Osteocyte (in vitro differentiated cells): ENCODE results near the gene CENPX. TPM values are rescaled to one million over a fixed set of nuclear protein-coding genes. Genes with fewer than 3 reads are reported as not detected.

Experiments used
- DNase-seq: peaks from one replicate; pipeline ENCODE4 v3.0.0; 2021; ENCODE audit warnings: mixed read lengths; ENCODE audit not compliant: unreplicated experiment; ENCODE audit errors: extremely low spot score
- H3K27ac Mint-ChIP-seq: one replicate; pipeline ENCODE4 v1.8.0; 2021; ENCODE audit warnings: mild to moderate bottlenecking, mixed read lengths; ENCODE audit not compliant: unreplicated experiment
- H3K27me3 Mint-ChIP-seq: one replicate; pipeline ENCODE4 v1.8.0; 2021; ENCODE audit warnings: mixed read lengths; ENCODE audit not compliant: unreplicated experiment
- H3K36me3 Mint-ChIP-seq: one replicate; pipeline ENCODE4 v1.8.0; 2021; ENCODE audit warnings: mixed read lengths; ENCODE audit not compliant: unreplicated experiment
- H3K4me1 Mint-ChIP-seq: one replicate; pipeline ENCODE4 v1.8.0; 2021; ENCODE audit warnings: mixed read lengths; ENCODE audit not compliant: unreplicated experiment
- H3K4me3 Mint-ChIP-seq: one replicate; pipeline ENCODE4 v1.8.0; 2021; ENCODE audit warnings: mild to moderate bottlenecking, moderate library complexity, mixed read lengths; ENCODE audit not compliant: unreplicated experiment
- H3K9me3 Mint-ChIP-seq: one replicate; pipeline ENCODE4 v1.8.0; 2021; ENCODE audit warnings: mixed read lengths; ENCODE audit not compliant: unreplicated experiment
- total RNA-seq: library from RNA; stranded (reverse); gene quantifications from 2 replicates; pipeline ENCODE4 v1.2.1, GENCODE V29; 2021
- TF ChIP-seq, protein P1 (sequence below): fragments of 200-600 bp; sonication (generic); IDR thresholded peaks from 2 replicates; pipeline ENCODE4 v1.5.0; 2021; ENCODE audit warnings: antibody characterized with exemption, mild to moderate bottlenecking, moderate library complexity

CENPX gene
- total RNA-seq, 1 donor from 2014 or later: 31.7 TPM

DNA sequence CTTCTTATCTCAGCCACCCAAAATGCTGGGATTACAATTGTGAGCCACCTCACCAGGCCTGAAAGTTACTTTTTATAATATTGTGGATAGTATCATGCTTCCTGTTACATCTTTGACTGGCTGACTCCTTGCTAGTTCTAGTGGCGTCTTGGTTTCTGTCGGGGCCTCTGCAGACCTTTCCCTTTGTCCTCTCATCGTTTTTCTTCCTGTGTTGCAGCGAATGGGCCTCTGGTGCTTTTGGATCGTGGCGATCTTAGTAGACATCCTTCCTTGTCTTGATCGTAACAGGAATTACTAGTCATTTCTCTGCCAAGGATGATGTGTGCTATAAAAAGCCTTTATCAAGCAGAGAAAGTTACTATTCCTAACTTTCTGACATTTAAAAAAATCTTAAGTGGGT is 24.5 kb downstream of the CENPX start:
- Mint-ChIP-seq H3K9me3 (no peaks in the 10 kb centered on the region), H3K27ac (no peak overlapping the region), H3K27me3 (no peaks in the 10 kb centered on the region), H3K4me1 (peaks cover 13% of the 10 kb centered on the region), H3K4me3 (no peak overlapping the region), H3K36me3 (peaks cover 10% of the 10 kb centered on the region)
- DNase-seq: no peak
- TF ChIP-seq, protein P1, sequence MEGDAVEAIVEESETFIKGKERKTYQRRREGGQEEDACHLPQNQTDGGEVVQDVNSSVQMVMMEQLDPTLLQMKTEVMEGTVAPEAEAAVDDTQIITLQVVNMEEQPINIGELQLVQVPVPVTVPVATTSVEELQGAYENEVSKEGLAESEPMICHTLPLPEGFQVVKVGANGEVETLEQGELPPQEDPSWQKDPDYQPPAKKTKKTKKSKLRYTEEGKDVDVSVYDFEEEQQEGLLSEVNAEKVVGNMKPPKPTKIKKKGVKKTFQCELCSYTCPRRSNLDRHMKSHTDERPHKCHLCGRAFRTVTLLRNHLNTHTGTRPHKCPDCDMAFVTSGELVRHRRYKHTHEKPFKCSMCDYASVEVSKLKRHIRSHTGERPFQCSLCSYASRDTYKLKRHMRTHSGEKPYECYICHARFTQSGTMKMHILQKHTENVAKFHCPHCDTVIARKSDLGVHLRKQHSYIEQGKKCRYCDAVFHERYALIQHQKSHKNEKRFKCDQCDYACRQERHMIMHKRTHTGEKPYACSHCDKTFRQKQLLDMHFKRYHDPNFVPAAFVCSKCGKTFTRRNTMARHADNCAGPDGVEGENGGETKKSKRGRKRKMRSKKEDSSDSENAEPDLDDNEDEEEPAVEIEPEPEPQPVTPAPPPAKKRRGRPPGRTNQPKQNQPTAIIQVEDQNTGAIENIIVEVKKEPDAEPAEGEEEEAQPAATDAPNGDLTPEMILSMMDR: no peak

DNA sequence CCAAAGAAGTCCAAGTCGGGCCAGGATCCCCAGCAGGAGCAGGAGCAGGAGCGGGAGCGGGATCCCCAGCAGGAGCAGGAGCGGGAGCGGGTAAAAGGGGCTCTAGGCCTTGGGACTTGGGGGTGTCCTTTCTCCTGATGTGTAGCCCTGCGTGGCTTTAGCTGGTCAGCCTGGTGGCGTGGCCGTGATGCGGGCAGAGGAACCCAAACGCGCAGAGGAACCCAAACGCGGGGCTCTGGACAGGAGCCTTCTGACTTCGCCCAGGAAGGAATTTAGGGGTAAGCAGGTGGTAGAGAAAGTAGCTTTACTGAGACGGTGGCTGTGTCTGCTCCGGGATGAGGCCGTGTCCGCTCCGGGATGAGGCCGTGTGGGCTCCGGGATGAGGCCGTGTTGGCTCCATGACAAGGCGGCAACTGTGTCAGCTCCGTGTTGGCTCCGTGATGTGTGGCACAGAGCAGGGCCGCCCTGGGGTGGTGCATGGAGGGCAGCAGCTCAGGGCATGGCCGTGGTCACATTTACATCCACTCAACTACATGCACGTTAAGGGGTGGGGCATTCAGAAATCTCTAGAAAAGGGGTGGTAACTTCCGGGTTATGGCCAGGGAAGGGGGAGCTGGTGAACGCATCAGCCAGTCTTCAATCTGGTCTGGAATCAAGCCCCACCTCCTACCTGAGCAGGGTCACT is 25.8 kb downstream of the CENPX start:
- peaks cover 10% of the 10 kb centered on the region for H3K36me3 Mint-ChIP-seq
- no peak for DNase-seq
- TF ChIP-seq, protein P1: no peak
- no peak overlapping the region for H3K27ac Mint-ChIP-seq
- no peak overlapping the region for H3K4me3 Mint-ChIP-seq
- H3K4me1 Mint-ChIP-seq: peaks cover 16% of the 10 kb centered on the region
- H3K9me3 Mint-ChIP-seq: no peaks in the 10 kb centered on the region
- no peaks in the 10 kb centered on the region for H3K27me3 Mint-ChIP-seq

DNA sequence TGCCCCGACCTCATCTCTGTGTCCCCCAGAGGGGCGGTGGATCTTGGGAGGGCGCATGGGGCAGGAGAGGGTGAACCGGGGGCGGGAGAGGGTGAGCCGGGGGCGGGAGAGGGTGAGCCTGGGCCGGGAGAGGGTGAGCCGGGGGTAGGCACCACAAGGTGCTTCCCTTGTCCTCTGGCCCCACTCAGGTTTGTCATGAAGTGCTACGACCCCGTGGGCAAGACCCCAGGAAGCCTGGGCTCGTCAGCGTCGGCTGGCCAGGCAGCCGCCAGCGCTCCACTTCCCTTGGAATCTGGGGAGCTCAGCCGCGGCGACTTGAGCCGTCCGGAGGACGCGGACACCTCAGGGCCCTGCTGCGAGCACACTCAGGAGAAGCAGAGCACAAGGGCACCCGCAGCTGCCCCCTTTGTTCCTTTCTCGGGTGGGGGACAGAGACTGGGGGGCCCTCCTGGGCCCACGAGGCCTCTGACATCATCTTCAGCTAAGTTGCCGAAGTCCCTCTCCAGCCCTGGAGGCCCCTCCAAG is 26.4 kb downstream of the CENPX start:
- peaks cover 10% of the 10 kb centered on the region for H3K36me3 Mint-ChIP-seq
- TF ChIP-seq, protein P1: no peak

DNA sequence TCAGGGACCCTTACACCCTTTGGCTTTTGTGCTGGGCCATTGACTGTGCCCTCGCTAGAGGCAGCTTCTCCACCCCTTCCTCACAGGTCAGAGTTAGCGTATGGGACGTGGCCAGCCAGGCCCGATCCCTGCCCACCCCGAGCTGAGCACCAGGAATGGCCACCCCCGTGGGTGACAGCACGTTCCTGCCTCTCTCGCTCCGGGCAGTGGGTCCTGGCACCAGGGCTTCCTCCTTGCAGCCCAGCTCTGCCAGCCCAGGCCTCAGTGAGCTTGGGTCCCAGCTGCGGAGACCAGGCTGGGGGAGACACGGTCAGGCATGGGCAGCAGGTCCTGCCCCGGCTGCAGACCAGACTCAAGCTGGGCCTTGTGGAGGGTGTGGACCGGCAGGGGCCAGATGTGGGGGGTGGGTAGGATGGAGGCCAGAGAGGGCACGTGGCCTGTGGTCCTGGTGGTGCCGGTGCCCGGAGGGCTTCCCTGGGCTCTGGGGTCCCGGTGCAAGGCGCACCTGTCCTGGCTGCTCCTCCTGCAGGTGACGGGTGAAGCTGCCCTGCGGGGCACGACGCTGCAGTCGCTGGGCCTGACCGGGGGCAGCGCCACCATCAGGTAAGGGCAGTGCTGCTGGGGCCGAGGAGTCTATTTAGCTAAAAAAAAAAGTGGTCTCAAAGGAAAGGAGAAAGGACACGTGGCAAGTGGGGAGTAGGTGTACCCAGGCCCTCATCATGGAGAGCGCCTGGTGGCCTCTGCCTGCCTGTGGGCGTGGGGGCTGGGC is 27.0 kb downstream of the CENPX start:
- peaks cover 10% of the 10 kb centered on the region for H3K36me3 Mint-ChIP-seq
- TF ChIP-seq, protein P1: no peak
- no peaks in the 10 kb centered on the region for H3K27me3 Mint-ChIP-seq
- H3K27ac Mint-ChIP-seq: no peak overlapping the region
- H3K4me1 Mint-ChIP-seq: peaks cover 27% of the 10 kb centered on the region
- H3K4me3 Mint-ChIP-seq: no peak overlapping the region
- H3K9me3 Mint-ChIP-seq: no peaks in the 10 kb centered on the region
- no peak for DNase-seq

More for the DNA sequence above, 26.4 kb downstream of the CENPX start:
- Mint-ChIP-seq H3K4me3 (no peak overlapping the region), H3K9me3 (no peaks in the 10 kb centered on the region), H3K27me3 (no peaks in the 10 kb centered on the region), H3K27ac (no peak overlapping the region), H3K4me1 (peaks cover 22% of the 10 kb centered on the region)
- DNase-seq: no peak
